ENCODE results near the gene ZCCHC7. TPM values are rescaled to one million over a fixed set of nuclear protein-coding genes. Genes with fewer than 3 reads are reported as not detected.

The ZCCHC7 gene
- total and polyA plus RNA-seq, 10 of the 15 experiments (the other 5 are each of a cell fraction or from before 2014, with no cell fraction given), result 42.9 to 178 (median 53.3) TPM

- TF ChIP-seq SP1 (IDR thresholded peaks at IDR 0.05; ENCODE audit: low read depth, low read length), result no peak
- no peak for TF ChIP-seq STAT1 (conservative IDR thresholded peaks at IDR 0.05)
- TF ChIP-seq, protein P1, sequence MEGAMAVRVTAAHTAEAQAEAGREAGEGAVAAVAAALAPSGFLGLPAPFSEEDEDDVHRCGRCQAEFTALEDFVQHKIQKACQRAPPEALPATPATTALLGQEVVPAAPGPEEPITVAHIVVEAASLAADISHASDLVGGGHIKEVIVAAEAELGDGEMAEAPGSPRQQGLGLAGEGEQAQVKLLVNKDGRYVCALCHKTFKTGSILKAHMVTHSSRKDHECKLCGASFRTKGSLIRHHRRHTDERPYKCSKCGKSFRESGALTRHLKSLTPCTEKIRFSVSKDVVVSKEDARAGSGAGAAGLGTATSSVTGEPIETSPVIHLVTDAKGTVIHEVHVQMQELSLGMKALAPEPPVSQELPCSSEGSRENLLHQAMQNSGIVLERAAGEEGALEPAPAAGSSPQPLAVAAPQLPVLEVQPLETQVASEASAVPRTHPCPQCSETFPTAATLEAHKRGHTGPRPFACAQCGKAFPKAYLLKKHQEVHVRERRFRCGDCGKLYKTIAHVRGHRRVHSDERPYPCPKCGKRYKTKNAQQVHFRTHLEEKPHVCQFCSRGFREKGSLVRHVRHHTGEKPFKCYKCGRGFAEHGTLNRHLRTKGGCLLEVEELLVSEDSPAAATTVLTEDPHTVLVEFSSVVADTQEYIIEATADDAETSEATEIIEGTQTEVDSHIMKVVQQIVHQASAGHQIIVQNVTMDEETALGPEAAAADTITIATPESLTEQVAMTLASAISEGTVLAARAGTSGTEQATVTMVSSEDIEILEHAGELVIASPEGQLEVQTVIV (IDR thresholded peaks at IDR 0.05; ENCODE audit: borderline replicate concordance, partially characterized antibody), result no peak
- TF ChIP-seq, protein P2, sequence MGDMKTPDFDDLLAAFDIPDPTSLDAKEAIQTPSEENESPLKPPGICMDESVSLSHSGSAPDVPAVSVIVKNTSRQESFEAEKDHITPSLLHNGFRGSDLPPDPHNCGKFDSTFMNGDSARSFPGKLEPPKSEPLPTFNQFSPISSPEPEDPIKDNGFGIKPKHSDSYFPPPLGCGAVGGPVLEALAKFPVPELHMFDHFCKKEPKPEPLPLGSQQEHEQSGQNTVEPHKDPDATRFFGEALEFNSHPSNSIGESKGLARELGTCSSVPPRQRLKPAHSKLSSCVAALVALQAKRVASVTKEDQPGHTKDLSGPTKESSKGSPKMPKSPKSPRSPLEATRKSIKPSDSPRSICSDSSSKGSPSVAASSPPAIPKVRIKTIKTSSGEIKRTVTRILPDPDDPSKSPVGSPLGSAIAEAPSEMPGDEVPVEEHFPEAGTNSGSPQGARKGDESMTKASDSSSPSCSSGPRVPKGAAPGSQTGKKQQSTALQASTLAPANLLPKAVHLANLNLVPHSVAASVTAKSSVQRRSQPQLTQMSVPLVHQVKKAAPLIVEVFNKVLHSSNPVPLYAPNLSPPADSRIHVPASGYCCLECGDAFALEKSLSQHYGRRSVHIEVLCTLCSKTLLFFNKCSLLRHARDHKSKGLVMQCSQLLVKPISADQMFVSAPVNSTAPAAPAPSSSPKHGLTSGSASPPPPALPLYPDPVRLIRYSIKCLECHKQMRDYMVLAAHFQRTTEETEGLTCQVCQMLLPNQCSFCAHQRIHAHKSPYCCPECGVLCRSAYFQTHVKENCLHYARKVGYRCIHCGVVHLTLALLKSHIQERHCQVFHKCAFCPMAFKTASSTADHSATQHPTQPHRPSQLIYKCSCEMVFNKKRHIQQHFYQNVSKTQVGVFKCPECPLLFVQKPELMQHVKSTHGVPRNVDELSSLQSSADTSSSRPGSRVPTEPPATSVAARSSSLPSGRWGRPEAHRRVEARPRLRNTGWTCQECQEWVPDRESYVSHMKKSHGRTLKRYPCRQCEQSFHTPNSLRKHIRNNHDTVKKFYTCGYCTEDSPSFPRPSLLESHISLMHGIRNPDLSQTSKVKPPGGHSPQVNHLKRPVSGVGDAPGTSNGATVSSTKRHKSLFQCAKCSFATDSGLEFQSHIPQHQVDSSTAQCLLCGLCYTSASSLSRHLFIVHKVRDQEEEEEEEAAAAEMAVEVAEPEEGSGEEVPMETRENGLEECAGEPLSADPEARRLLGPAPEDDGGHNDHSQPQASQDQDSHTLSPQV (IDR thresholded peaks at IDR 0.05), result peak; percentile 3; the same call in 1 of the 2 replicates
- TF ChIP-seq, protein P3, sequence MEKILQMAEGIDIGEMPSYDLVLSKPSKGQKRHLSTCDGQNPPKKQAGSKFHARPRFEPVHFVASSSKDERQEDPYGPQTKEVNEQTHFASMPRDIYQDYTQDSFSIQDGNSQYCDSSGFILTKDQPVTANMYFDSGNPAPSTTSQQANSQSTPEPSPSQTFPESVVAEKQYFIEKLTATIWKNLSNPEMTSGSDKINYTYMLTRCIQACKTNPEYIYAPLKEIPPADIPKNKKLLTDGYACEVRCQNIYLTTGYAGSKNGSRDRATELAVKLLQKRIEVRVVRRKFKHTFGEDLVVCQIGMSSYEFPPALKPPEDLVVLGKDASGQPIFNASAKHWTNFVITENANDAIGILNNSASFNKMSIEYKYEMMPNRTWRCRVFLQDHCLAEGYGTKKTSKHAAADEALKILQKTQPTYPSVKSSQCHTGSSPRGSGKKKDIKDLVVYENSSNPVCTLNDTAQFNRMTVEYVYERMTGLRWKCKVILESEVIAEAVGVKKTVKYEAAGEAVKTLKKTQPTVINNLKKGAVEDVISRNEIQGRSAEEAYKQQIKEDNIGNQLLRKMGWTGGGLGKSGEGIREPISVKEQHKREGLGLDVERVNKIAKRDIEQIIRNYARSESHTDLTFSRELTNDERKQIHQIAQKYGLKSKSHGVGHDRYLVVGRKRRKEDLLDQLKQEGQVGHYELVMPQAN (conservative IDR thresholded peaks at IDR 0.05), result no peak
- TF ChIP-seq ZNF384 (IDR thresholded peaks at IDR 0.05; ENCODE audit: borderline replicate concordance, low read depth, low read length), result no peak
- no peak for TF ChIP-seq TCF3 (IDR thresholded peaks at IDR 0.05; ENCODE audit: borderline replicate concordance, insufficient read depth, low read depth, low read length)
- TF ChIP-seq TCF12 (IDR thresholded peaks at IDR 0.05; ENCODE audit: low read depth, low read length), result no peak
- peak; percentile 48; the same call in 1 of the 2 replicates for TF ChIP-seq NBN (IDR thresholded peaks at IDR 0.05)
- TF ChIP-seq PAX8 (IDR thresholded peaks at IDR 0.05), result no peak
- no peak for TF ChIP-seq CBX5 (IDR thresholded peaks at IDR 0.05; ENCODE audit: low read depth)
- no peak for TF ChIP-seq RAD51 (IDR thresholded peaks at IDR 0.05)
- TF ChIP-seq, protein P4, sequence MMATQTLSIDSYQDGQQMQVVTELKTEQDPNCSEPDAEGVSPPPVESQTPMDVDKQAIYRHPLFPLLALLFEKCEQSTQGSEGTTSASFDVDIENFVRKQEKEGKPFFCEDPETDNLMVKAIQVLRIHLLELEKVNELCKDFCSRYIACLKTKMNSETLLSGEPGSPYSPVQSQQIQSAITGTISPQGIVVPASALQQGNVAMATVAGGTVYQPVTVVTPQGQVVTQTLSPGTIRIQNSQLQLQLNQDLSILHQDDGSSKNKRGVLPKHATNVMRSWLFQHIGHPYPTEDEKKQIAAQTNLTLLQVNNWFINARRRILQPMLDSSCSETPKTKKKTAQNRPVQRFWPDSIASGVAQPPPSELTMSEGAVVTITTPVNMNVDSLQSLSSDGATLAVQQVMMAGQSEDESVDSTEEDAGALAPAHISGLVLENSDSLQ (IDR thresholded peaks at IDR 0.05), result no peak
- TF ChIP-seq SIN3A (IDR thresholded peaks at IDR 0.05; ENCODE audit: low read depth, low read length), result no peak
- TF ChIP-seq, protein P5, sequence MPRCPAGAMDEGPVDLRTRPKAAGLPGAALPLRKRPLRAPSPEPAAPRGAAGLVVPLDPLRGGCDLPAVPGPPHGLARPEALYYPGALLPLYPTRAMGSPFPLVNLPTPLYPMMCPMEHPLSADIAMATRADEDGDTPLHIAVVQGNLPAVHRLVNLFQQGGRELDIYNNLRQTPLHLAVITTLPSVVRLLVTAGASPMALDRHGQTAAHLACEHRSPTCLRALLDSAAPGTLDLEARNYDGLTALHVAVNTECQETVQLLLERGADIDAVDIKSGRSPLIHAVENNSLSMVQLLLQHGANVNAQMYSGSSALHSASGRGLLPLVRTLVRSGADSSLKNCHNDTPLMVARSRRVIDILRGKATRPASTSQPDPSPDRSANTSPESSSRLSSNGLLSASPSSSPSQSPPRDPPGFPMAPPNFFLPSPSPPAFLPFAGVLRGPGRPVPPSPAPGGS (IDR thresholded peaks at IDR 0.05; ENCODE audit: borderline replicate concordance, insufficient read depth, low read depth, low read length, poor library complexity, severe bottlenecking), result no peak
Observed at GRCh38 chr9:37146410-37146809, 26.0 kb downstream of the ZCCHC7 start (continued).

Measured in GM12878 (cell line).